Prostate gland (tissue), 2 donors: Measurements from ENCODE around the gene ERP29. TPM values are rescaled to one million over a fixed set of nuclear protein-coding genes. Genes with fewer than 3 reads are reported as not detected.
"Not testable (repeated sequence)": the region's sequence is repeated elsewhere in the genome, so short reads cannot be mapped to it uniquely, and the experiment has no call there.

Source experiments
- DNase-seq: peaks from one replicate; pipeline ENCODE4 v3.0.0-alpha.2; 2019; ENCODE audit warnings: low spot score
- H3K27ac ChIP-seq, 2 donors: fragments of 200-600 bp; sonication (generic); 2 replicates each; pipeline ENCODE4 v1.5.1; 2017 to 2019
- H3K27me3 ChIP-seq: fragments of 200-600 bp; sonication (generic); replicated peaks from 2 replicates; pipeline ENCODE4 v1.5.1; 2019; ENCODE audit not compliant: insufficient read depth
- H3K36me3 ChIP-seq, 2 donors: fragments of 200-600 bp; sonication (generic); 1 replicate in 1 of 2; 2 replicates in 1 of 2; pipeline versions ENCODE4 v1.5.1 to v1.8.1; 2017 to 2019
- H3K4me1 ChIP-seq: fragments of 200-600 bp; sonication (generic); replicated peaks from 2 replicates; pipeline ENCODE4 v1.5.1; 2019
- H3K4me3 ChIP-seq, 2 donors: fragments of 200-600 bp; sonication (generic); 2 replicates each; pipeline ENCODE4 v1.5.1; 2017 to 2019
- H3K9me3 ChIP-seq: fragments of 200-600 bp; sonication (generic); 2 replicates; pipeline ENCODE4 v1.5.1; 2017
- CTCF ChIP-seq, 4 experiments: fragments of 200-600 bp in 2 of 4; fragments of 450-650 bp in 2 of 4; sonication (generic) in 2 of 4; IDR thresholded peaks; 1 replicate in 3 of 4; 2 replicates in 1 of 4; pipeline ENCODE4 v1.5.1; 2016 to 2019; ENCODE audit warnings: antibody characterized with exemption in 4 of 4, mild to moderate bottlenecking in 2 of 4, moderate library complexity in 2 of 4
- POLR2A ChIP-seq: fragments of 450-650 bp; IDR thresholded peaks from one replicate; pipeline ENCODE4 v1.6.1; 2016; ENCODE audit warnings: antibody characterized with exemption, mild to moderate bottlenecking
- POLR2AphosphoS5 ChIP-seq: sonication (generic); formaldehyde crosslinking; IDR thresholded peaks from one replicate; pipeline ENCODE4 v1.6.1; 2017; ENCODE audit warnings: antibody characterized with exemption
- WGBS: methylation state at CpG from one replicate; pipeline ENCODE4 v1.1.5; 2018; 5-methylcytosine and 5-hydroxymethylcytosine counted together
- intact Hi-C: fragments of 100-400 bp; cut with DNase I; formaldehyde crosslinking; loops from one replicate; pipeline ENCODE4 v1.14.2; 2022
- total RNA-seq, 2 donors: library from RNA; depleted of rRNA; stranded (reverse); fragments of >200 nt; gene quantifications; one replicate each; pipeline ENCODE4 v1.1.0, GENCODE V29; 2016

The ERP29 gene
- total RNA-seq, 2 donors from 2014 or later: 89.1 to 131 TPM

- DNase-seq: no peak
- peaks cover 0 to 6% of the 10 kb centered on the region in 2 donors for H3K36me3 ChIP-seq
- WGBS: 86% methylated on average over 4 of the region's 4 CpGs
Observed at GRCh38 chr12:112035219-112035785, 22.1 kb downstream of the ERP29 start.

GRCh38 chr12:112036614-112037013 lies 23.4 kb downstream of the ERP29 start:
- H3K4me3 ChIP-seq, intact Hi-C loops, H3K27ac ChIP-seq, H3K27me3 ChIP-seq, DNase-seq, H3K36me3 ChIP-seq, H3K9me3 ChIP-seq, H3K4me1 ChIP-seq: not testable (repeated sequence)
- WGBS: 96% methylated on average over 12 of the region's 12 CpGs

More at GRCh38 chr12:112035219-112035785, 22.1 kb downstream of the ERP29 start:
- H3K9me3 ChIP-seq: no peaks in the 10 kb centered on the region
- TF ChIP-seq CTCF (IDR thresholded peaks at IDR 0.05) (no peak), POLR2AphosphoS5 (no peak), POLR2A (no peak)
- H3K27me3 ChIP-seq: no peaks in the 10 kb centered on the region
- intact Hi-C loops: no loop called here
- no peak overlapping the region for H3K4me3 ChIP-seq
- no peak overlapping the region for H3K27ac ChIP-seq
- no peaks in the 10 kb centered on the region for H3K4me1 ChIP-seq

GRCh38 chr12:112046003-112046402 lies 32.8 kb downstream of the ERP29 start:
- H3K9me3 ChIP-seq: no peaks in the 10 kb centered on the region
- peak overlapping the region; percentile 6 to 67 for H3K27ac ChIP-seq
- DNase-seq: peak; percentile 6
- WGBS: 57% methylated on average over 4 of the region's 4 CpGs
- no peaks in the 10 kb centered on the region for H3K27me3 ChIP-seq
- no peak overlapping the region for H3K4me3 ChIP-seq
- no peak for TF ChIP-seq CTCF (IDR thresholded peaks at IDR 0.05)
- TF ChIP-seq POLR2AphosphoS5: peak; percentile 73
- TF ChIP-seq POLR2A: no peak
- H3K36me3 ChIP-seq: no peaks in the 10 kb centered on the region
- intact Hi-C loops: no loop called here
- H3K4me1 ChIP-seq: no peaks in the 10 kb centered on the region

DNA sequence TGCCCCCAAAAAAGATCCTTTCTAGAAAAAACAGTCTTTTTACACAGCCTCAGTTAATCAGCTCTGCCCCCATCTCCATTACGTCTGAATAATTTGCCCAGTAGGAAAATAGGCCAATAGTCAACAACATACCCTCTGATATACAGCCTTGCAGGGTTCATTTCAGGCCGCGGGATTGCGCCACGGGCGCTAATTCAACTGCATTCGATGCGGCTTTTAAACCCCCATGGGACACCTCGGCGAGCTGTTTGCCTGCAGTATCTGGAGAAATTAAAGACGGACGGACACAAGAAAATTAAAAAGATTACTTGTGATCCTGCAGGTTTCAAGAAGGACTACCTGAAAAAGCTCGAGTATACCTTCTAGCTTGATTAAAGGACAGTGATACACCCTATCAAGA lies 36.1 kb downstream of the ERP29 start:
- TF ChIP-seq POLR2AphosphoS5: no peak
- TF ChIP-seq POLR2A: no peak
- no peak for TF ChIP-seq CTCF (IDR thresholded peaks at IDR 0.05)
- Histone ChIP-seq H3K27me3 (no peaks in the 10 kb centered on the region), H3K27ac (no peak overlapping the region), H3K4me1 (no peaks in the 10 kb centered on the region), H3K9me3 (no peaks in the 10 kb centered on the region), H3K36me3 (no peaks in the 10 kb centered on the region), H3K4me3 (no peak overlapping the region)
- no peak for DNase-seq
- WGBS: 95% methylated on average over 13 of the region's 13 CpGs
- intact Hi-C loops: no loop called here

- no peaks in the 10 kb centered on the region for H3K9me3 ChIP-seq
- no peaks in the 10 kb centered on the region for H3K4me1 ChIP-seq
- H3K4me3 ChIP-seq: no peak overlapping the region
- 90% methylated on average over 2 of the region's 2 CpGs for WGBS
- no peak for TF ChIP-seq POLR2AphosphoS5
- TF ChIP-seq POLR2A: no peak
- TF ChIP-seq CTCF (IDR thresholded peaks at IDR 0.05): no peak
- no peaks in the 10 kb centered on the region for H3K27me3 ChIP-seq
- intact Hi-C loops: no loop called here
- no peak overlapping the region for H3K27ac ChIP-seq
- DNase-seq: no peak
- H3K36me3 ChIP-seq: peaks cover 2 to 5% of the 10 kb centered on the region in 2 donors
Observed at GRCh38 chr12:112061137-112061536, 47.9 kb downstream of the ERP29 start.
